Neutrophil (primary cell): Measurements from ENCODE around the gene CDH18.

Experiments
- H3K27ac ChIP-seq: fragments of 200-600 bp; sonication (generic); 2 replicates; pipeline ENCODE4 v1.5.1; 2016; ENCODE audit warnings: mild to moderate bottlenecking, moderate library complexity
- H3K27me3 ChIP-seq: fragments of 200-600 bp; sonication (generic); 2 replicates; pipeline ENCODE4 v1.6.0; 2016; ENCODE audit warnings: mild to moderate bottlenecking
- H3K36me3 ChIP-seq: fragments of 200-600 bp; sonication (generic); 2 replicates; pipeline ENCODE4 v1.5.1; 2017
- H3K4me1 ChIP-seq, 2 experiments: fragments of 200-600 bp in 1 of 2; sonication (generic) in 1 of 2; 1 replicate in 1 of 2; 2 replicates in 1 of 2; pipeline versions ENCODE4 v1.5.1 to v1.6.1; 2013 to 2016; ENCODE audit warnings: low read depth in 1 of 2, low read length in 1 of 2, mild to moderate bottlenecking in 1 of 2, moderate library complexity in 1 of 2; ENCODE audit not compliant: control insufficient read depth in 1 of 2, insufficient read depth in 1 of 2
- H3K4me3 ChIP-seq, 2 experiments: fragments of 200-600 bp in 1 of 2; sonication (generic) in 1 of 2; 1 replicate in 1 of 2; 2 replicates in 1 of 2; pipeline ENCODE4 v1.5.1; 2013 to 2016; ENCODE audit warnings: low read depth in 1 of 2, low read length in 1 of 2, mild to moderate bottlenecking in 1 of 2, moderate library complexity in 1 of 2
- H3K9me3 ChIP-seq: fragments of 200-600 bp; sonication (generic); 2 replicates; pipeline ENCODE4 v1.5.1; 2016
- TF ChIP-seq, protein P1 (sequence below): fragments of 200-600 bp; sonication (generic); IDR thresholded peaks from 2 replicates; pipeline ENCODE4 v1.5.1; 2016; ENCODE audit warnings: antibody characterized with exemption

CDH18 gene

DNA sequence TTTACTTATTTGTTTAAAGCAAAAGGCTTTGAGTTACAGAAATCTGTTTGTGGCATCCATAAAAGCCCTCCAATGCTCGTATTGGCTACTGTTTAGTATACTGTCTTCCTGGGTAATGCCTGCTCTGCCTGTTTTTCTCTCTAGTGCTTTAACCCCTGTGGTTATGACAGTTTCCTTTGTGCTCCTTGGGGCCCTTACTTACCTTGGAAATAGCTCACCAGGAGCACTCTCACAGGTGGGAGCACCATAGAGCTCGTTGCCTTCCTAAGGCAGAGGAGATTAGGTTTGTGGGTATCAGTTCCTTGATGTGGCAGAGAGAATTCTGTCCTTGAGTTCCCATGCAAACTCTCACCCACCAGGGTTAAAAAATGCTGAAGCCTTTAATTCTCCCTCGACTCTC lies 242.8 kb downstream of the CDH18 start:
- H3K27ac ChIP-seq = no peak overlapping the region
- no peaks in the 10 kb centered on the region for H3K4me1 ChIP-seq
- TF ChIP-seq, protein P1, sequence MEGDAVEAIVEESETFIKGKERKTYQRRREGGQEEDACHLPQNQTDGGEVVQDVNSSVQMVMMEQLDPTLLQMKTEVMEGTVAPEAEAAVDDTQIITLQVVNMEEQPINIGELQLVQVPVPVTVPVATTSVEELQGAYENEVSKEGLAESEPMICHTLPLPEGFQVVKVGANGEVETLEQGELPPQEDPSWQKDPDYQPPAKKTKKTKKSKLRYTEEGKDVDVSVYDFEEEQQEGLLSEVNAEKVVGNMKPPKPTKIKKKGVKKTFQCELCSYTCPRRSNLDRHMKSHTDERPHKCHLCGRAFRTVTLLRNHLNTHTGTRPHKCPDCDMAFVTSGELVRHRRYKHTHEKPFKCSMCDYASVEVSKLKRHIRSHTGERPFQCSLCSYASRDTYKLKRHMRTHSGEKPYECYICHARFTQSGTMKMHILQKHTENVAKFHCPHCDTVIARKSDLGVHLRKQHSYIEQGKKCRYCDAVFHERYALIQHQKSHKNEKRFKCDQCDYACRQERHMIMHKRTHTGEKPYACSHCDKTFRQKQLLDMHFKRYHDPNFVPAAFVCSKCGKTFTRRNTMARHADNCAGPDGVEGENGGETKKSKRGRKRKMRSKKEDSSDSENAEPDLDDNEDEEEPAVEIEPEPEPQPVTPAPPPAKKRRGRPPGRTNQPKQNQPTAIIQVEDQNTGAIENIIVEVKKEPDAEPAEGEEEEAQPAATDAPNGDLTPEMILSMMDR = no peak
- H3K9me3 ChIP-seq = no peaks in the 10 kb centered on the region
- H3K4me3 ChIP-seq = no peak overlapping the region
- no peaks in the 10 kb centered on the region for H3K36me3 ChIP-seq
- no peaks in the 10 kb centered on the region for H3K27me3 ChIP-seq

DNA sequence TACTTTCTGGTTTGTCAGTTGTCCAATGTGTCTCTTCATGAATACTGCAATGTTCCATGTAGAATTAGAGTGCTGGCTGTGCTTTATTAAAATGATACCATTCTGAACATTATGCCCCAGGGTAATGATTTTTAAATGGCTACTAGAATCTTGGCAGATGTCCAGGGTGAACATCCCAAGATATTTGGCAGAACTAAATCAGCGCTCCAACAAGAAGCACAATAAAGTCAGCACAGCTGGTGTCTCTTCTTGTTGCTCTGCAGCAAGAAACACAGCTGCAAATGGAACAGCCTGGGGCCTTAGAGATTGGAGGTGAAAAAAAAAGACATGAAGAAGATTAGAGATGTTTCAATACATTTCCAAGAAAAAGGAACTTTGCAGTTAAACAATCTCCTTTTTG lies 248.3 kb downstream of the CDH18 start:
- Histone ChIP-seq H3K9me3 (peaks cover 3% of the 10 kb centered on the region), H3K27ac (no peak overlapping the region), H3K27me3 (no peaks in the 10 kb centered on the region), H3K4me1 (no peaks in the 10 kb centered on the region), H3K4me3 (no peak overlapping the region), H3K36me3 (no peaks in the 10 kb centered on the region)
- TF ChIP-seq, protein P1 = no peak

DNA sequence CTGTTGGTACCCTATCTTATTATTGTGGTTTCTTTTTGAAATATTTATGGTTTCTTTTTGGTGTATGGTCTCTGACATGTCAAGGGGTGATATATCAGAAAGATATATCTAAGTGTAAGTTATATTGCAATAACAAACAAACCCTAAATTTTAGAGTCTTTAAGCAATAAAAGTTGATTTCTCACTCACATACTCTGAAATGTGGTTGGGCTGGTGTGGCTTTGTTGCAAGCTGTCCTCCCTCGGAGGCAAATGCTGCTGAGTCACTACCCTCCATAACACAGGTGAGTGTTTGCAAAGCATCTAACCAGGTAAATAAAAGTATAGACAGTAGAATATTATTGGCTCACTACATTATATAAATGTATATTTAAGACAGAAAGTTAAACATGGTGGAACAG lies 253.2 kb downstream of the CDH18 start:
- no peak overlapping the region for H3K27ac ChIP-seq
- no peaks in the 10 kb centered on the region for H3K36me3 ChIP-seq
- H3K27me3 ChIP-seq = no peaks in the 10 kb centered on the region
- no peak overlapping the region for H3K4me3 ChIP-seq
- peaks cover 3% of the 10 kb centered on the region for H3K9me3 ChIP-seq
- TF ChIP-seq, protein P1 = no peak
- H3K4me1 ChIP-seq = no peaks in the 10 kb centered on the region

DNA sequence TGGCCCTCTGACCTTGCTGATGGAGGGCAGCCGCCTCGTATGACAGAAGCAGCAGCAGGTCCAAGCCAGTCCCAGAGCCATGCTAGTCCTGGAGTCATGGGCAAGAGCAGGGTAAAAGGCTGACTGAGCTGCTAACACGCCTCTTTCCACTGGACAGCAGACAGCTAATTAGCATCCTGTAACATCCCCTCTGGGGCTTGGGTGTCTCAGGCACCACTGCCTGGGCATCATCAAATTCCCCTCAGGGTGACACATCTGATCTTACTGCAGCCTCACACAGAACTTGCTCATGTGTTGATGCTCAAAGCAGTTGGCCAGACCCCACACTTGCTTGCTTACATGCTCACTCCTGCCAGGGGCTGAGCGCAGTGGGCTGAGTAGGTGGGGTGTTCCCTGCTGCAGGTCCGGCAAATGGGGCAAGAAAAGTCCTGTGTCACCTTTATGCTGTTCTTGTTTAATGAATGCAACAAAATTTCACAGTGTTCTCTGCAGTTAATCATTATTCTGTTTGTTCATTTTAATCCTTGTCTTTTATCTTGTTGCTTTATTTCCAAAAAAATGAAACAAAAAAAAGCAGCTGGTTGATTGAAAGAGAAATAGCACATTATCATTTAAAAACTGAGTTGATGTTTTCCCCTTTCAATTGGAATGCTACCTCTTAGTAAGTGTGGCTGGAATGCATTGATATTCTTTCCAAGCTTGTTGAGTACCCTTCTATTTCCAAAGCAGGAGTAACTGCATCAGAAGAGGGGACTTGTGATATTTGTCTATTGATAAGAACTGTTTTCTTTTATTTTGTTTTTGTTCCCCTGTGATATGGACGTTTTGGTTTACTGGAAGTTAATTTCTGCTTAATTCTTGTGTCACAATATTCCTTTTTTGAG lies 254.1 kb downstream of the CDH18 start:
- Histone ChIP-seq H3K4me3 (no peak overlapping the region), H3K27me3 (no peaks in the 10 kb centered on the region), H3K36me3 (no peaks in the 10 kb centered on the region), H3K9me3 (peaks cover 3% of the 10 kb centered on the region), H3K27ac (no peak overlapping the region), H3K4me1 (no peaks in the 10 kb centered on the region)
- TF ChIP-seq, protein P1 = no peak

DNA sequence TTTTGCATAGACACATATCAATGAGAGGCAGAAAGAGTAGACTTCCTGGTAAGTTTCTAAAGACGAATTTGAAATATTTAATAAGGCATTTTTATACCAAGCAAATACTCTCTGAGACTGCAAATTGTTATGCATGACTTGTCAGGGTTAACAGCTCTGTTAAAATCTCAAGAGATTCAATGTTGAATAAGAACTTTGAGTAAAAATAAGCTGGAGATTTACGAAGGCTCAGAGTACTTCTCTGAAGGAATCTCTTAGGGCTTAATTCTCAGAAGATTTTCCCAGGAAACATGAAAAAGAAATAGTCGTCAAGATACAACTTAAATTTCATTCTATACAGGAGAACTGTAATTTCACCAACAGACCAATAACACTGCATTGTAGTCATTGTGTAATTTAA lies 259.4 kb downstream of the CDH18 start:
- Histone ChIP-seq H3K4me3 (no peak overlapping the region), H3K36me3 (no peaks in the 10 kb centered on the region), H3K9me3 (no peaks in the 10 kb centered on the region), H3K27me3 (no peaks in the 10 kb centered on the region), H3K4me1 (no peaks in the 10 kb centered on the region), H3K27ac (no peak overlapping the region)
- TF ChIP-seq, protein P1 = no peak
